SHP77 (cell line): Measurements from ENCODE around the gene GUK1.

Experiments used
- DNase-seq, 2 experiments: peaks; one replicate each; lab custom pipeline; 2025; lab: John Stamatoyannopoulos, UW

Gene GUK1

GRCh38 chr1:228163007-228163753 is 23.1 kb downstream of the GUK1 start:
- DNase-seq: no peak

- no peak for DNase-seq
Measured at GRCh38 chr1:228163776-228164519, 23.9 kb downstream of the GUK1 start.

DNA sequence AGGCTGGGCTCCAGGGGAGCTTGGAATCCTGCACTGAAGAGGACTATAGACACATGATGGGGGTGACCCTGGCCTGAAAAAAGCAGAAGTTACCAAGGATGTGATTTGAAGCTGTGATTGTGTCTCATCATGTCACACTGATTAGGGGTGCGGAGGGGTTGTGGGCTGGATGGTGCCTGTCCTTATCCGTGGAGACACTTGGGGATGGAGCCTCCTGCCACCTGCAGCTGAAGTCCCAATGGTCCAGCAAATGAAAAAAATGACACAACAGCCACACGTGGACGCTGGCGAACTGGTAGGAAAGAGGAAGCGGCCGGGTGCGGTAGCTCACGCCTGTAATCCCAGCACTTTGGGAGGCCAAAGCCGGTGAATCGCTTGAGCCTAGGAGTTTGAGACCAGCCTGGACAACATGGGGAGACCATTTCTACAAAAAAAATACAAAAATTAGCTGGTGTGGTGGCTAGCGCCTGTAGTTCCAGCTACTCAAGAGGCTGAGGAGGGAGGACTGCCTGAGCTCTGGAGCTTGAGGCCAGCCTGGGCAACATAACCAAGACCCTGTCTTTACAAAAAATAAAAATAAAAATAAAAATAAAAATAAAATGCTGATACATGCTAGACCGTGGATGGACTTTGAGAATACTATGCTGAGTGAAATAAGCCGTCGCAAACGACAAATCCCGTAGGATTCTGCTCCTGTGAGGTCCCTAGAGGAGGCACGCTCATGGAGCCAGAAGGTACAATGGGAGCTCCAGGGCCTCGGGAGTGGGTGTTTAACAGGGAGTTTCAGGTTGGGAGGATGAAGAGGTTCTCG is 24.7 kb downstream of the GUK1 start:
- no peak for DNase-seq

DNA sequence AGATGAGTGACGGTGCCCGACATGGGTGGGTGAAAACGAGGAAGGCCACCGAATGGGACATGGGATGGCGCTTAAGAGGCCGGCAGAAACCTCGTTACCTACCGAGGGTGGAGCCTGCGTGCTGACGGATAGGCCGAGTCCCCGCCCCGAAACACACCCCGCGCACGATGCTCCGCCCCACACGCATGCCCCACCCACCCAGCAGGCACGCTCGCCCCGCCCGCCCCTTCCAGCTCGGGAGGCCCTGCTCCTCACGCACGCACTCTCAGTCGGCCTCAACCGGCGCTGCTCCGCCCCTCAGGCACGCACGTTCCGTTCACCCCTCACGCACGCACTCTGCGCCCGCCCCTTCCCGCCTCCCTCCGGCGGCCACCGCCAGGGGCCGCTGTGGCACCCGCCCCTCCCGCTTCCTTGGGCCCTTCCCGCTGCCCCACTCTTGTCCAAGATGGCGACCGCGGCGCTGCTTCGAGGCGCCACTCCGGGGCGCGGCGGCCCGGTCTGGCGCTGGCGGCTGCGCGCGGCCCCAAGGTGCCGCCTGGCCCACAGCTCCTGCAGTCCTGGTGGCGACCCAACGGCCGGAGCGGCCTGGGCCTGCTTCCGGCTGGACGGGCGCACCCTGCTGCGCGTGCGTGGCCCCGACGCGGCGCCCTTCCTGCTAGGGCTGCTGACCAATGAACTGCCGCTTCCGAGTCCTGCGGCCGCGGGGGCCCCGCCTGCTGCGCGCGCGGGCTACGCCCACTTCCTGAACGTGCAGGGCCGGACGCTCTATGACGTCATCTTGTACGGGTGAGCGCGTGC is 25.5 kb downstream of the GUK1 start, which contains the start of gene IBA57:
TSS of gene IBA57 (plus strand) at position 433 of the 798 bp plus-strand sequence. CDS start at position 446, 13 bp downstream.
- peak; percentile 94 to 96 for DNase-seq

GRCh38 chr1:228166170-228166936 is 26.3 kb downstream of the GUK1 start:
- DNase-seq: peak; percentile 33 to 45

- no peak for DNase-seq
Measured at GRCh38 chr1:228168563-228169270, 28.6 kb downstream of the GUK1 start.

- no peak for DNase-seq
Measured at GRCh38 chr1:228169345-228169744, 29.3 kb downstream of the GUK1 start.

DNA sequence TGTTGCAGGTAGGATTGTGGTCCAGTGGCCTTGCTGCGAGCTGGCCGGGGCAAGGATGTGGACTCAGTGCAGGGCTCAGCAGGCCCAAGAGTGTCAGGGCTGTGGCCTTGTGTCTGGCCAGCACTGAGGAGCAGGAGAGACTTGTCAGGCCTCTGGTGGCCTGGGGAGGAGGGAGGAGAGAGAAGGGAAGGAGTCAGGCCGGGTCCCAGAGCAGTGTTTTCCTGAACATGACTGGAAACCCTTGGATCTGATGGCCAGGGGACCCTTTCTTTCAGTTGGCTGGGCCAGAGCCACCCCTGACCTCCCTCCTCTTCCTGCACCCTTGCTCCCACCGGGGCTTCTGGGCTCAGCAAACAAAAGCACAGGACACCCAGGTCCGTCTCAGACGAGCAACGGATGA is 30.6 kb downstream of the GUK1 start:
- DNase-seq: no peak

DNA sequence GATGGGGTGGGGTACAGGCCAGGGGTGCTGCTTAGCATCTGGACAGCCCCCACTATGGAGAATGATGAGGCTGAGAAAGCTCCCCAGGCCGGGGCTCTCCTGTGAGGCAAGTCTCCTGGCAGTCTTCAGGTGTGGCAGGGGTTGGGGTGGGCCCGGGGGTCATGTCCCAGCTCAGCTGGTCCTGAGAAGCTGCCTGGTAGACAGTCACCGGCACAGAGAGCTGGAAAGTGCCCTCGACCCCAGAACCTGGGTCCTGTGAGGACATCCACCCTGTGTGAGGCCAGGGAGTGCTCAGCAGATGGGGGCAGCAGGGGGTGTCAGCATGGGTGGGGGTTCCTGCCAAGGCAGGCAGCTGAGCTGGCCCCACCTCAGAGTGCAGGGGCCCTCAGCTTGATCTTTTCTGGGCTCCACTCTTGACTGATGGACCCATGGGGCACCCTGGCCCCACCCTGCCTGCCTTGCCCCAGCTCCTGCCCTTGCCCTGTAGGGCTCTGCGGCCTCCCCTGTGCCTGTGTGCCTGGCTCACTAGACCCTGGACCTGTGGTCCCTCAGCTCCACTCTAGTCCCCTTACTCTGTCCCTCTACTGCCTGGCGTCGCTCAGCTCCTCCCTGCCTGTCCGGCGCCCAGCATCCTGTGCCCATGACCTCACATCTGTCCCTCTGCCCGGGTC is 31.3 kb downstream of the GUK1 start:
- no peak for DNase-seq

DNA sequence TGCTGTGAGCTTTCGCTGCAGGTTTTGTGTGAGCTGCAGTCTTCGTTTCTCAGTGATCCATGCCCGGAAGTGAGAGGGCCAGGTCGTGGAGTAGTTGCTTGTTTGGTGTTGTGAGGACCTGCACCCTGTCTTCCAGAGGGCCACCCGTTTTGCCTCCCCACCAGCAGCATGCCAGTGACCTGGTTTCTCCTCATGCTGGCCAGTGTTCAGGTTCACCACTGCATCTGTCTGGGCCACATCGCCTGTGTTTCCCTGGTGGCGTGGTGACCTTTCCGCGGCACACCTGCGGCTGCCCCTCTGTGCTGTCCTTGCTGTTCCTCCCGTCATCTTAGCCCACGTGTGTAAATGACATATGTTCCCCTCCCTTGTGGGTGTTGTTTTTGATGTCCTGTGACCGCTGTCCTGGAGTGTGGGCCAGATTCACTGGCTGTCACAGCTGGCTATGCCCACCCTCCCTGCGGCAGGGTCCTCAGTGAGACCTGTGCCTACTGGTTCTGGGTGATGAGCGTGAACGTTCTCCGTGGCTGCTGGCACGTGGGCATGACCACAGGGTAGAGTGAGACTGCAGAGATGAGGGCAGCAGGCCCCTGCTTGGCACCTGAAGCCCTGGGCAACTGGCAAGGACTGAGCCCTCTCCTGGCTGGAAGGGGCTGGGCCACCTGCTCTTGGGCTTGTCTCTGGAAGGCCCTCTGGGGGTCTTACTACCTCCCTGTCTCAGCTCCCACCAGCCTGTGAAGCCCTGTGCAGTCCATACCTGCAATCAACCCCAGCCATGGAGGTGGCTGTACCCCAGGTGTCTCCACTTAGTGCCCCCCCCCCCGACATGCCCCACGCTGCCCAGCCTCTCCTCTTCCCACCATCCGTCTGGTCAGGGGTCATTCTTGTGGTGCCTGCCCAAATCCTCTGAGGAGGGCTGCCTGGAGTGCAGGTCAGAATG is 32.8 kb downstream of the GUK1 start:
- no peak for DNase-seq

- peak; percentile 29 to 58 for DNase-seq
Measured at GRCh38 chr1:228173528-228174481, 33.7 kb downstream of the GUK1 start.

GRCh38 chr1:228174482-228175315 is 34.6 kb downstream of the GUK1 start:
- DNase-seq: peak; percentile 7 to 52

GRCh38 chr1:228175316-228176023 is 35.4 kb downstream of the GUK1 start:
- no peak for DNase-seq

- no peak for DNase-seq
Measured at GRCh38 chr1:228176024-228176395, 35.9 kb downstream of the GUK1 start.

- no peak for DNase-seq
Measured at GRCh38 chr1:228176461-228177182, 36.5 kb downstream of the GUK1 start.
